Left forelimb (tissue), 1 donor: ENCODE measurements around the gene CLEC2D.
A peak's percentile ranks its signal among the peaks of the same experiment; 100 is the strongest.
"Not testable (repeated sequence)": the region's sequence is repeated elsewhere in the genome, so short reads cannot be mapped to it uniquely, and the experiment has no call there.

Source experiments
- DNase-seq: peaks from one replicate; pipeline ENCODE4 v3.0.0-alpha.2; 2018; ENCODE audit warnings: low spot score

The CLEC2D gene, protein sequence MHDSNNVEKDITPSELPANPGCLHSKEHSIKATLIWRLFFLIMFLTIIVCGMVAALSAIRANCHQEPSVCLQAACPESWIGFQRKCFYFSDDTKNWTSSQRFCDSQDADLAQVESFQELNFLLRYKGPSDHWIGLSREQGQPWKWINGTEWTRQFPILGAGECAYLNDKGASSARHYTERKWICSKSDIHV

GRCh38 chr12:9669534-9669933, at the start of gene CLEC2D:
Gene CLEC2D, plus strand, starts transcription at chr12:9669713. Its CDS starts 22 bp downstream, at chr12:9669735.
- DNase-seq: no peak

GRCh38 chr12:9625019-9625418, 44.5 kb upstream of the CLEC2D start:
- no peak for DNase-seq

GRCh38 chr12:9626291-9626690, 43.2 kb upstream of the CLEC2D start:
- DNase-seq: no peak

- no peak for DNase-seq
Observed at GRCh38 chr12:9626821-9627220, 42.7 kb upstream of the CLEC2D start.

GRCh38 chr12:9632766-9633165, 36.7 kb upstream of the CLEC2D start:
- DNase-seq: no peak

- DNase-seq: no peak
Observed at GRCh38 chr12:9634177-9634803, 35.2 kb upstream of the CLEC2D start.

DNA sequence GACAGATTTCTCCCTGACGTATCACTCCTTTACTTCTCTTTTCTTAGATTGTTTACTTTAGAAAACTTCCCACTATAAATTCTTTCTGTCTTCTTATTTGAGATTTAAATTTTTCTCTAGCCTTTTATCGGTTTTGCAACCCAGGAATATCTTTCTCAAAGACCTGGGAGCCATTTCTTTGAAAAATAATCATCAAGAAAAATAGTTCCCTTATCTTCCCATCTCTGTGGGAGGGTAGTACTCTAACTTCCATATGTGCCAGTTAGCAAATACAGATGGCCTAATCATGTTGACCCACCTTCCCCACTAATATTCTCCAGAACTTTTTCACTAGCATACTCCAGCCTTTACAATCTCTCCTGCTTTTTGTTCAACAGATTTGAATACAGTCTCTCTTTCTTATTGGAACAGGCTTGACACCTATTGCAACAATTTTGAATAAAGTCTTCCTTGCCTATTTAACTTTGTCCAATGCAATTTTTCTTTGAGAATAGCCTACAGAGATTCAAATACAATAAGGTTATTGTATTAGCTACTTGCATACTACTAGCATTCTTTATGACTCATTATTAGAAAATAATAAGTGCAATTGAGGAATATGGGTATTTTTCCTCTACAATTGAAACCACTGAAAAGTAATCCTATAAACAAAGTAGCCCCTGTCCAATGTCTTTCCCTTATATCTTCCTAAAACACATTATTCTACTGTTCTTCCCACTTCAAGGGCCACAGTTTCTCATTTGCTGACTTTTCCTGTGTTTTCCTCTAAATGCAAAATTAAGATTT, 34.4 kb upstream of the CLEC2D start:
- DNase-seq: no peak

DNA sequence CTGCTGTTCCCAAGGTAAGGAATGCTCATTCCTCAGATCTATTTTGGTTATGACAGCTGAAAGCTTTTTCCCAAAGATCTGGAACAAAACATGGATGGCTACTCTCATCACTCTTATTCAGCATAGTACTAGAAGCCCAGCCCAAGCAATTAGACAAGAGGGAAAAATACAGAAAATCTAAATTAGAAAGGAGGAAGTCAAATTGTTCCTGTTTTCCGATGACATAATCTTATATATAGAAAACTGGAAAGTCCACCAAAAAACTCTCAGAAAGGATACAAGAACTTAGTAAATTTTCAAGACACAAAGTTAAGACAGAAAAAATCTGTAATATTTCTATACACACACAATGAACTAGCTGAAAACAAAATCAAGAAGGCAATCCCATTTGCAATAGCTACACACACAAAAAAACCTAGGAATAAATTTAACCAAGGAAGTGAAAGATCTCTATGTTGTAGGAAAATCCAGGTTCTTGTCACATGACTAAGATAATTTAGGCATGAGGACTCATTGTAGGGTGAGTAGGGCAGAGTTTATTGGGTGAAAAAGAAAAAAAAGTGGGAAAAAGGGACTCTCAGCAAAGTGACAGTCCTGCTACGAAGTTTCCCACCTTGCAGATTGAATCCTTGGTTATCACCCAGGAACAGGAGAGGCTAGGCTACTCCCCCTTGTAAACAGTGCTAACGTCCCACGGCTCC, 33.2 kb upstream of the CLEC2D start:
- DNase-seq: no peak

DNA sequence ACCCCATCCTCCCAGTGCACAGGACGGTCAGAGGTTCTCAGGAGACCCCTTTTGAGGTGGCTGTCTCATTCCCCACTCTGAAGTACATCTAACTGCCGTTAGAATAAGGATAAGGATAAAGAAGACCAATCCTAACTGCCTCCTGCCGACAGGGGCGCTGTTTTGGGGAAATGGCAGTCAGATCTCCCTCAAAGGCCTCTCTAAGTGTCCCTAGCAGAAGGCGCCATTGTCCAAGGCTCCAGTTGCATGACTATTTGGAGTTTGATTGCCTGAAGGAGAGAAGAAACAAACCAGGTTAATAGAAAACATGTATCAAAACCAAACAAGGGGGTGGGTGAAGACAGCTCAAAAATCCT, 32.7 kb upstream of the CLEC2D start:
- DNase-seq: no peak

GRCh38 chr12:9640024-9640423, 29.5 kb upstream of the CLEC2D start:
- DNase-seq: no peak

DNA sequence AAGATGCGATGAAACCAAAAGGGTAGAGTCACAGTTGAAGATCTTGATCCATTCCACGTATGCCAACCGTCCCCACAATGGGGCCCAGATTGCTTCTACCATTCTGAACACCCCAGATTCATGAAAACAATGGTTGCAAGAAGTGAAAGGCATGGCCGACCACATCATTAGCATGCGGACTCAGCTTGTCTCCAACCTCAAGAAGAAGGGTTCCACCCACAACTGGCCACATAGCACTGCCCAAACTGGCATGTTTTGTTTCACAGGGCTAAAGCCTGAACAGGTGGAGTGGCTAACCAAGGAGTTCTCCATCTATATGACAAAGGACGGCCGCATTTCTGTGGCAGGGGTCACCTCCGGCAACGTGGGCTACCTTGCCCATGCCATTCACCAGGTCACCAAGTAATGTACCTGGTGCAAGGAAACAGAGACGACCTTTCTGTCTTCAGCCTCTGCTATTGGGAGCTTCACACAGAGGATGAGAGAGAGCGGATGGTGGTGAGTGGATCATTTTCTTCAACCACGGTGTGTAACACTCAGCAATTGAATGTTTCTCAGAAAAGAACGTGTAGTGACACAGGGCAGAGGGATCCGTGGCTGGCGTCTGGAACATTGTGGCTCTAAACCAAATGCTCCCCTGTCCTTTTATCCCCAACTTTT, 26.8 kb upstream of the CLEC2D start:
- DNase-seq: no peak

GRCh38 chr12:9643266-9643660, 26.2 kb upstream of the CLEC2D start:
- no peak for DNase-seq

DNA sequence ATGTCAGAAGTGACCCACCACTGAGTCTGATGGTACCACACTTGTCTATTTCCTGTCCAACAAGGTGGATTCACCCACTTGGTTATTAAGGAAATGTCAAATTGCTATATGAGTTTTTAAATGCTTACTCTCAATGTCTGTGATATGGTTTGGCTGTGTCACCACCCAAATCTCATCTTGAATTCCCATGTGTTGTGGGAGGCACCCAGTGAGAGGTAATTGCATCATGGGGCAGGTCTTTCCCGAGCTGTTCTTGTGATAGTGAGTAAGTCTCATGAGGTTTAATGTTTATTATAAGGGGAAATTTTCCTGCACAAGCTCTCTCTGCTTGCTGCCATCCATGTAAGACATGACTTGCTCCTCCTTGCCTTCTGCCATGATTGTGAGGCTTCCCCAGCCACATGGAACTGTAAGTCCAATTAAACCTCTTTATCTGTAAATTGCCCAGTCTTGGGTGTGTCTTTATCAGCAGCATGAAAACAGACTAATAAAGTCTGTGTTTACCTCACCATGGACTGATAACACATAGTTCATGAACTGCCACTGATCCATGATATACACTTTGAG, 24.4 kb upstream of the CLEC2D start:
- DNase-seq: not testable (repeated sequence)

DNA sequence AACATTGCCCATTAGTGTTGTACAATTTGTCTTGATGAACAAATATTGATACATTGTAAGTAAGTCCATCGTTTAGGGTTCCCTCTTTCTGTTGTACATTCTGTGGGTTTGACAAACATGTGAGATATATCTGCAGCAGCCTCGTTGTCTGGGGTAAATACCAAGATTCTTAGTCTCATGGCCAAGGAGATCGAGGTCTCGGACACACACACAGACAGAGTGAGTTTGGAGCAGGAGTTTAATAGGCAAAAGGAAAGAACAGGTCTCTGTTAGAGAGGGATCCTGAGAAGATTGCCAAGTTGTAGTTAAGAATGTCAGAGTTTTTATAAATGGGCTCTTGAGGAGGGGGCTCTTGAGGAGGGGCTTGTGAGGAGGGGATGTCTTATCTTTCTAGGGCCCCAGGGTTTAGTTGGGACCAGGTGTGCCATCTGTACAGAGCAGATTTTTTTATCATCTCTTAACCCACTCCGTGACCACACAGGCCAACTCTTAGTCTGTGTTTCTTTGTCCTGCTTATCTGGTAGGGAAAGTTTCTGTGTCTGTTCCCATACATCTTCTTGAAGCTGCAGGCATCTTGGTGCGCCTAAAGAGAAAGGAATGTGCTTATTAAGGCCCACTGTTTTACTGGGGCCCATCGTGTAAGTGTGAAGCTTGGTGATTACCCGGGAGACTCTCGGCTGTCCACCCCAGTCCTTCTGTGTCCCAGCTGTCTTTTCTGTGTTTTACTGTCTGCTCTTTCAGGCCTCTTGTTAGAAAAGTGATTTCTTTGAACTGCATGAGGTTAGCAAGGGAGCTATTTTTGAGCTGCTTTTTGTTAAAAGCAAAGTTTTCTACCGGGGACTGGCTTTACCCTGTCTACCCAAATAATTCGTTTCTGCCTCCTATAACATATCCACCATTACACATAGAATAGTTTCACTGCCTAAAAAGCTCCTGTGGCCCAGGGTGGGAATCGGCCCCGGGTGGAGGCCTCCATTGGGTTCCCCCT, 22.4 kb upstream of the CLEC2D start:
- no peak for DNase-seq

GRCh38 chr12:9647825-9648700, 21.4 kb upstream of the CLEC2D start:
- peak; percentile 93 for DNase-seq

GRCh38 chr12:9648701-9649531, 20.6 kb upstream of the CLEC2D start:
- no peak for DNase-seq

DNA sequence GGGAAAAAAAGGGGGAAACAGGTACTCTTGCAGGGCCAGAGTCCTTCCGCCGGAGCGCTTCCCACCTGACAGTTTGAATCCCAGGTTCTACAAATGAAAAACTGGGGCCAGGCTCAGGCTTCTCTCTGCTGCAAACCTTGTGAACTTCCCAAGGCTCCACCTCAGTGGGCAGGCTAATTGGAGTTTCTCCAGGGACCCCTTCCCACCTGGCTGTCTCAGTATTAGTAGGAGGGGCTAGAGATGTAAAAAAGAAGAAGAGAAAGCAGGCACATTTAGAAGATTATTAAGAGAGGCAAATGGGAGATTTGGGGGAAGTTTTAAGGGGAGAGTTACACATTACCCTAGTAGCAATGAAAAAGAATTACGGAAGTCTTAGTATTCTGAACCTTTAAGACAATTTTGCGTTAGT, 20.0 kb upstream of the CLEC2D start:
- DNase-seq: no peak

- no peak for DNase-seq
Observed at GRCh38 chr12:9650151-9650576, 19.3 kb upstream of the CLEC2D start.
